PC-3 (cell line): ENCODE results near the gene ASB18.
A peak's percentile ranks its signal among the peaks of the same experiment; 100 is the strongest.

ENCODE experiments used
- EZH2 ChIP-seq: fragments of 300-600 bp; sonication (generic); IDR thresholded peaks from one replicate; pipeline ENCODE4 v1.6.1; 2017; ENCODE audit warnings: antibody characterized with exemption, mild to moderate bottlenecking, low read length; ENCODE audit not compliant: unreplicated experiment
- EZH2phosphoT487 ChIP-seq: fragments of 300-600 bp; sonication (generic); IDR thresholded peaks from 2 replicates; pipeline ENCODE4 v1.6.1; 2018; ENCODE audit warnings: mild to moderate bottlenecking, antibody characterized with exemption, low read length, borderline replicate concordance
- TF ChIP-seq, protein P1 (sequence below): fragments of 300-600 bp; sonication (generic); conservative IDR thresholded peaks from 2 replicates; pipeline ENCODE4 v1.5.1; 2017; ENCODE audit warnings: antibody characterized with exemption, low read depth, mild to moderate bottlenecking, low read length

DNA sequence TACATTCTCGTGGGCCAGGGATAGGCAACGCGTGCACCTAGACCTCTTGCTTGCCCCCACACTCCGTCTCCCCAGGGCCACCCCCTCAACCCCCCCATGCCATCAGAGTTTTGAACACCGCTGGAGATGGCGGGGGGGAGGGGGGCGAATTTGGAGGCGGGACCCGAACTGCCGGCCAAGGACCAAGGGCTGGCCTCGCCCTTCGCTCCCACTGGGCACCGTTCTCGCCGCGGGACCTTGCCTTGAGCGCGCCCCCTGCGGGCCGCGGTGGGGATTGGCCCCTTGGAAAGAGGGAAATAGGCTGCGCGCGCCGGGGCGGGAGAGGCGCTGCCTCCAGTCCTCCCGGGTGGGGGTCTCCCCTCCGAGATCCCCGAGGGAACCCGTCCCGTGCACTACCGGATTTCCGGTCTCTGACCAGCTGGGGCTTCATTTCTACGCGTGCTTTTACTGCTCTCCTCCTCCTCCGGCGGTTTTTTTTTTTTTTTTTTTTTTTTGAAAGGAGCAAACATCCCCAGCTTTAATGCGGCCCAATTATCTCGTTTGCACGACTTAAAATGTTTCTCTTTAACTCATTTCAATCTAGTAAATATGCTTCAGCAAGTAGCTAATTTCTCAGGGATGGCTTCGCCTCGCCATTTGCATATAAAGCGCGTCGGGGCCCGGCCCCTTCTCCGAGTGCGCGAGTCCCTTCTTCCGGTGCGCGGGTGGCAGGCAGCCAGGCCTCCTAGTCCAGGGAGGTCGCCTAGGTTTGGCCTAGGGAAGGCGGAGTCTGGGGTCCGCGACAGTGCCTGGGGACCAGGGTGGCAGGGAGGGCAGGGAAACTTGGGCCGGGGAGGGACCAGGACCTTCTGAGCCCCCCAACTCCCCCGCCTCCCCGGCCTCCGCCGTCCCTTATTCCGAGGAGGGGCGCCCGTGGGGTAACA, 86.0 kb downstream of the ASB18 start:
- TF ChIP-seq, protein P1, sequence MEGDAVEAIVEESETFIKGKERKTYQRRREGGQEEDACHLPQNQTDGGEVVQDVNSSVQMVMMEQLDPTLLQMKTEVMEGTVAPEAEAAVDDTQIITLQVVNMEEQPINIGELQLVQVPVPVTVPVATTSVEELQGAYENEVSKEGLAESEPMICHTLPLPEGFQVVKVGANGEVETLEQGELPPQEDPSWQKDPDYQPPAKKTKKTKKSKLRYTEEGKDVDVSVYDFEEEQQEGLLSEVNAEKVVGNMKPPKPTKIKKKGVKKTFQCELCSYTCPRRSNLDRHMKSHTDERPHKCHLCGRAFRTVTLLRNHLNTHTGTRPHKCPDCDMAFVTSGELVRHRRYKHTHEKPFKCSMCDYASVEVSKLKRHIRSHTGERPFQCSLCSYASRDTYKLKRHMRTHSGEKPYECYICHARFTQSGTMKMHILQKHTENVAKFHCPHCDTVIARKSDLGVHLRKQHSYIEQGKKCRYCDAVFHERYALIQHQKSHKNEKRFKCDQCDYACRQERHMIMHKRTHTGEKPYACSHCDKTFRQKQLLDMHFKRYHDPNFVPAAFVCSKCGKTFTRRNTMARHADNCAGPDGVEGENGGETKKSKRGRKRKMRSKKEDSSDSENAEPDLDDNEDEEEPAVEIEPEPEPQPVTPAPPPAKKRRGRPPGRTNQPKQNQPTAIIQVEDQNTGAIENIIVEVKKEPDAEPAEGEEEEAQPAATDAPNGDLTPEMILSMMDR: peak; percentile 77
- TF ChIP-seq EZH2phosphoT487 (no peak), EZH2 (no peak)
